Measurements from ENCODE around the gene PTPRA. TPM values are rescaled to one million over a fixed set of nuclear protein-coding genes. Genes with fewer than 3 reads are reported as not detected.

Gene PTPRA
- total RNA-seq, 2 donors from 2014 or later = 72.1 to 76.5 TPM

- H3K27me3 Mint-ChIP-seq = no peaks in the 10 kb centered on the region
- no peaks in the 10 kb centered on the region for H3K36me3 Mint-ChIP-seq (ENCODE audit: low read depth)
- H3K4me3 Mint-ChIP-seq = no peak overlapping the region
- no peak overlapping the region for H3K27ac Mint-ChIP-seq
- DNase-seq = no peak
- no peaks in the 10 kb centered on the region for H3K9me3 ChIP-seq (ENCODE audit: control insufficient read depth, low read length, poor library complexity, severe bottlenecking)
- no peak for ATAC-seq
- peaks cover 24% of the 10 kb centered on the region for H3K4me1 Mint-ChIP-seq
These were observed 29.5 kb downstream of the PTPRA start for GRCh38 chr20:2902818-2903217.

GRCh38 chr20:2903686-2904085 lies 30.4 kb downstream of the PTPRA start:
- ATAC-seq (no peak), DNase-seq (no peak)
- H3K9me3 ChIP-seq (ENCODE audit: control insufficient read depth, low read length, poor library complexity, severe bottlenecking) = no peaks in the 10 kb centered on the region
- Mint-ChIP-seq H3K27me3 (no peaks in the 10 kb centered on the region), H3K4me1 (peaks cover 27% of the 10 kb centered on the region), H3K36me3 (ENCODE audit: low read depth) (no peaks in the 10 kb centered on the region), H3K4me3 (no peak overlapping the region), H3K27ac (no peak overlapping the region)

- H3K4me1 Mint-ChIP-seq = peaks cover 15% of the 10 kb centered on the region
- no peaks in the 10 kb centered on the region for H3K36me3 Mint-ChIP-seq (ENCODE audit: low read depth)
- DNase-seq = no peak
- ATAC-seq = no peak
- H3K4me3 Mint-ChIP-seq = no peak overlapping the region
- no peaks in the 10 kb centered on the region for H3K27me3 Mint-ChIP-seq
- H3K9me3 ChIP-seq (ENCODE audit: control insufficient read depth, low read length, poor library complexity, severe bottlenecking) = no peaks in the 10 kb centered on the region
- no peak overlapping the region for H3K27ac Mint-ChIP-seq
These were observed 34.2 kb downstream of the PTPRA start for GRCh38 chr20:2907519-2907918.

GRCh38 chr20:2909953-2910352 lies 36.7 kb downstream of the PTPRA start:
- no peak for ATAC-seq
- no peak for DNase-seq
- Mint-ChIP-seq H3K4me1 (peaks cover 11% of the 10 kb centered on the region), H3K4me3 (no peak overlapping the region), H3K27ac (no peak overlapping the region), H3K36me3 (ENCODE audit: low read depth) (no peaks in the 10 kb centered on the region), H3K27me3 (no peaks in the 10 kb centered on the region)
- H3K9me3 ChIP-seq (ENCODE audit: control insufficient read depth, low read length, poor library complexity, severe bottlenecking) = no peaks in the 10 kb centered on the region

- Mint-ChIP-seq H3K27ac (no peak overlapping the region), H3K27me3 (no peaks in the 10 kb centered on the region), H3K4me1 (peaks cover 10% of the 10 kb centered on the region), H3K4me3 (no peak overlapping the region), H3K36me3 (ENCODE audit: low read depth) (no peaks in the 10 kb centered on the region)
- no peaks in the 10 kb centered on the region for H3K9me3 ChIP-seq (ENCODE audit: control insufficient read depth, low read length, poor library complexity, severe bottlenecking)
- ATAC-seq (no peak), DNase-seq (no peak)
These were observed 37.9 kb downstream of the PTPRA start for GRCh38 chr20:2911200-2911599.

GRCh38 chr20:2914160-2914559 lies 40.9 kb downstream of the PTPRA start:
- H3K4me3 Mint-ChIP-seq = no peak overlapping the region
- no peaks in the 10 kb centered on the region for H3K9me3 ChIP-seq (ENCODE audit: control insufficient read depth, low read length, poor library complexity, severe bottlenecking)
- ATAC-seq = no peak
- no peaks in the 10 kb centered on the region for H3K27me3 Mint-ChIP-seq
- DNase-seq = no peak
- H3K36me3 Mint-ChIP-seq (ENCODE audit: low read depth) = no peaks in the 10 kb centered on the region
- H3K4me1 Mint-ChIP-seq = peaks cover 16% of the 10 kb centered on the region
- peak overlapping the region; percentile 29 for H3K27ac Mint-ChIP-seq

GRCh38 chr20:2917266-2917665 lies 44.0 kb downstream of the PTPRA start:
- Mint-ChIP-seq H3K27ac (no peak overlapping the region), H3K4me1 (peaks cover 27% of the 10 kb centered on the region), H3K36me3 (ENCODE audit: low read depth) (peaks cover 2% of the 10 kb centered on the region), H3K4me3 (no peak overlapping the region), H3K27me3 (no peaks in the 10 kb centered on the region)
- no peaks in the 10 kb centered on the region for H3K9me3 ChIP-seq (ENCODE audit: control insufficient read depth, low read length, poor library complexity, severe bottlenecking)
- ATAC-seq (no peak), DNase-seq (no peak)

- no peaks in the 10 kb centered on the region for H3K27me3 Mint-ChIP-seq
- H3K4me3 Mint-ChIP-seq = no peak overlapping the region
- H3K4me1 Mint-ChIP-seq = peaks cover 27% of the 10 kb centered on the region
- H3K9me3 ChIP-seq (ENCODE audit: control insufficient read depth, low read length, poor library complexity, severe bottlenecking) = no peaks in the 10 kb centered on the region
- ATAC-seq (no peak), DNase-seq (no peak)
- H3K36me3 Mint-ChIP-seq (ENCODE audit: low read depth) = peaks cover 2% of the 10 kb centered on the region
- no peak overlapping the region for H3K27ac Mint-ChIP-seq
These were observed 45.1 kb downstream of the PTPRA start for GRCh38 chr20:2918096-2919049.

- peaks cover 5% of the 10 kb centered on the region for H3K36me3 Mint-ChIP-seq (ENCODE audit: low read depth)
- peak overlapping the region; percentile 14 for H3K27ac Mint-ChIP-seq
- H3K9me3 ChIP-seq (ENCODE audit: control insufficient read depth, low read length, poor library complexity, severe bottlenecking) = no peaks in the 10 kb centered on the region
- H3K4me1 Mint-ChIP-seq = peaks cover 27% of the 10 kb centered on the region
- H3K4me3 Mint-ChIP-seq = no peak overlapping the region
- ATAC-seq = no peak
- DNase-seq = no peak
- H3K27me3 Mint-ChIP-seq = no peaks in the 10 kb centered on the region
These were observed 46.4 kb downstream of the PTPRA start for GRCh38 chr20:2919518-2920245.

- no peaks in the 10 kb centered on the region for H3K9me3 ChIP-seq (ENCODE audit: control insufficient read depth, low read length, poor library complexity, severe bottlenecking)
- no peak for DNase-seq
- ATAC-seq = no peak
- no peaks in the 10 kb centered on the region for H3K27me3 Mint-ChIP-seq
- peak overlapping the region; percentile 14 for H3K27ac Mint-ChIP-seq
- H3K36me3 Mint-ChIP-seq (ENCODE audit: low read depth) = peaks cover 8% of the 10 kb centered on the region
- H3K4me1 Mint-ChIP-seq = peaks cover 26% of the 10 kb centered on the region
- no peak overlapping the region for H3K4me3 Mint-ChIP-seq
These were observed 47.2 kb downstream of the PTPRA start for GRCh38 chr20:2920473-2920872.

- H3K36me3 Mint-ChIP-seq (ENCODE audit: low read depth) = peaks cover 8% of the 10 kb centered on the region
- no peak overlapping the region for H3K27ac Mint-ChIP-seq
- no peaks in the 10 kb centered on the region for H3K27me3 Mint-ChIP-seq
- DNase-seq (no peak), ATAC-seq (no peak)
- no peaks in the 10 kb centered on the region for H3K9me3 ChIP-seq (ENCODE audit: control insufficient read depth, low read length, poor library complexity, severe bottlenecking)
- no peak overlapping the region for H3K4me3 Mint-ChIP-seq
- H3K4me1 Mint-ChIP-seq = peaks cover 29% of the 10 kb centered on the region
These were observed 48.2 kb downstream of the PTPRA start for GRCh38 chr20:2921506-2921905.

- ATAC-seq (no peak), DNase-seq (no peak)
- Mint-ChIP-seq H3K4me3 (no peak overlapping the region), H3K27me3 (no peaks in the 10 kb centered on the region), H3K36me3 (ENCODE audit: low read depth) (peaks cover 8% of the 10 kb centered on the region), H3K27ac (peak overlapping the region; percentile 32), H3K4me1 (peaks cover 25% of the 10 kb centered on the region)
- H3K9me3 ChIP-seq (ENCODE audit: control insufficient read depth, low read length, poor library complexity, severe bottlenecking) = no peaks in the 10 kb centered on the region
These were observed 49.7 kb downstream of the PTPRA start for GRCh38 chr20:2922957-2923356.

GRCh38 chr20:2930538-2930937 lies 57.3 kb downstream of the PTPRA start:
- H3K36me3 Mint-ChIP-seq (ENCODE audit: low read depth) = peaks cover 3% of the 10 kb centered on the region
- ATAC-seq (no peak), DNase-seq (no peak)
- no peaks in the 10 kb centered on the region for H3K9me3 ChIP-seq (ENCODE audit: control insufficient read depth, low read length, poor library complexity, severe bottlenecking)
- H3K4me3 Mint-ChIP-seq = no peak overlapping the region
- H3K27ac Mint-ChIP-seq = no peak overlapping the region
- no peaks in the 10 kb centered on the region for H3K27me3 Mint-ChIP-seq
- peaks cover 3% of the 10 kb centered on the region for H3K4me1 Mint-ChIP-seq

All from T-helper 17 cell (primary cell).